WTC11 (cell line): Measurements from ENCODE around the gene NOL7. TPM values are rescaled to one million over a fixed set of nuclear protein-coding genes. Genes with fewer than 3 reads are reported as not detected.

Source experiments
- ATAC-seq: fragments of 200-7000 bp; cut with Tn5 transposase; 2 replicates; pipeline ENCODE4 v1.10.0; 2021; ENCODE audit warnings: mild to moderate bottlenecking, moderate library complexity
- CTCF ChIA-PET: fragments of 300-600 bp; sonication (Branson Sonifier 250); formaldehyde crosslinking; loops from one replicate; lab custom pipeline; 2021; ENCODE audit warnings: antibody characterized with exemption; lab: Charles Lee
- POLR2A ChIA-PET: fragments of 350-600 bp; sonication (Branson Sonifier 250); formaldehyde crosslinking; loops from one replicate; lab custom pipeline; 2021; ENCODE audit warnings: antibody characterized with exemption; lab: Charles Lee
- DNase-seq: peaks from one replicate; pipeline ENCODE4 v3.0.0; 2021; ENCODE audit warnings: low spot score
- H3K27ac Mint-ChIP-seq: 2 replicates; pipeline ENCODE4 v1.8.0; 2021; ENCODE audit warnings: mixed read lengths
- H3K27me3 Mint-ChIP-seq: 2 replicates; pipeline ENCODE4 v1.8.0; 2021; ENCODE audit warnings: low read depth, mild to moderate bottlenecking, moderate library complexity, mixed read lengths
- H3K36me3 Mint-ChIP-seq: 2 replicates; pipeline ENCODE4 v1.8.0; 2021; ENCODE audit warnings: mixed read lengths
- H3K4me1 Mint-ChIP-seq: 2 replicates; pipeline ENCODE4 v1.8.0; 2022; ENCODE audit warnings: mixed read lengths
- H3K4me3 Mint-ChIP-seq: 2 replicates; pipeline ENCODE4 v1.8.0; 2021; ENCODE audit warnings: mild to moderate bottlenecking, moderate library complexity, mixed read lengths
- H3K9me3 Mint-ChIP-seq: 2 replicates; pipeline ENCODE4 v1.8.0; 2021; ENCODE audit warnings: mixed read lengths
- AFF4 ChIP-seq: sonication (generic); formaldehyde crosslinking; IDR thresholded peaks from 2 replicates; pipeline ENCODE4 v1.8.1; 2023; ENCODE audit warnings: mild to moderate bottlenecking, missing genetic modification reagents, borderline replicate concordance
- AR ChIP-seq: fragments of 250-450 bp; sonication (Bioruptor Pico); IDR thresholded peaks from 2 replicates; pipeline ENCODE4 v1.9.0; 2021; ENCODE audit warnings: mild to moderate bottlenecking
- E2F4 ChIP-seq: sonication (generic); formaldehyde crosslinking; IDR thresholded peaks from 2 replicates; pipeline ENCODE4 v1.8.1; 2022; ENCODE audit warnings: low read depth, mild to moderate bottlenecking, moderate library complexity, missing genetic modification reagents, borderline replicate concordance
- ERG ChIP-seq: fragments of 250-450 bp; sonication (Bioruptor Pico); IDR thresholded peaks from 2 replicates; pipeline ENCODE4 v1.8.0; 2021; ENCODE audit warnings: mild to moderate bottlenecking
- FOXP4 ChIP-seq: sonication (generic); formaldehyde crosslinking; IDR thresholded peaks from 2 replicates; pipeline ENCODE4 v1.8.0; 2022; ENCODE audit warnings: mild to moderate bottlenecking, missing genetic modification reagents
- GABPB1 ChIP-seq: sonication (generic); formaldehyde crosslinking; IDR thresholded peaks from 2 replicates; pipeline ENCODE4 v1.8.1; 2023; ENCODE audit warnings: mild to moderate bottlenecking, missing genetic modification reagents
- HMGXB4 ChIP-seq: sonication (generic); formaldehyde crosslinking; IDR thresholded peaks from 2 replicates; pipeline ENCODE4 v1.8.1; 2023; ENCODE audit warnings: mild to moderate bottlenecking, moderate library complexity, missing genetic modification reagents
- IRF2 ChIP-seq: sonication (generic); formaldehyde crosslinking; IDR thresholded peaks from 2 replicates; pipeline ENCODE4 v1.8.0; 2022; ENCODE audit warnings: low read depth, missing genetic modification reagents, borderline replicate concordance
- NFE2L1 ChIP-seq: sonication (generic); formaldehyde crosslinking; IDR thresholded peaks from 2 replicates; pipeline ENCODE4 v1.8.1; 2023; ENCODE audit warnings: missing genetic modification reagents
- NR1H2 ChIP-seq: sonication (generic); formaldehyde crosslinking; IDR thresholded peaks from 2 replicates; pipeline ENCODE4 v1.9.0; 2021; ENCODE audit warnings: mild to moderate bottlenecking, moderate library complexity, missing genetic modification reagents
- OVOL2 ChIP-seq: fragments of 250-450 bp; sonication (Bioruptor Pico); IDR thresholded peaks from 2 replicates; pipeline ENCODE4 v1.9.0; 2021; ENCODE audit warnings: mild to moderate bottlenecking, borderline replicate concordance
- PRDM15 ChIP-seq: sonication (generic); formaldehyde crosslinking; IDR thresholded peaks from 2 replicates; pipeline ENCODE4 v1.8.0; 2022; ENCODE audit warnings: missing genetic modification reagents
- RORB ChIP-seq: fragments of 250-450 bp; sonication (Bioruptor Pico); IDR thresholded peaks from 2 replicates; pipeline ENCODE4 v1.9.0; 2021; ENCODE audit warnings: mild to moderate bottlenecking
- SP1 ChIP-seq: sonication (generic); formaldehyde crosslinking; conservative IDR thresholded peaks from 2 replicates; pipeline ENCODE4 v1.8.1; 2022; ENCODE audit warnings: missing genetic modification reagents
- TEAD1 ChIP-seq: sonication (generic); formaldehyde crosslinking; IDR thresholded peaks from 2 replicates; pipeline ENCODE4 v1.8.0; 2022; ENCODE audit warnings: mild to moderate bottlenecking, missing genetic modification reagents
- TEAD4 ChIP-seq: sonication (generic); formaldehyde crosslinking; IDR thresholded peaks from 2 replicates; pipeline ENCODE4 v1.8.0; 2022; ENCODE audit warnings: mild to moderate bottlenecking, missing genetic modification reagents
- TP53 ChIP-seq: sonication (generic); formaldehyde crosslinking; IDR thresholded peaks from 2 replicates; pipeline ENCODE4 v1.8.1; 2023; ENCODE audit warnings: mild to moderate bottlenecking, missing genetic modification reagents
- ZNF219 ChIP-seq: sonication (generic); formaldehyde crosslinking; IDR thresholded peaks from 2 replicates; pipeline ENCODE4 v1.8.0; 2023; ENCODE audit warnings: missing genetic modification reagents, mild to moderate bottlenecking, borderline replicate concordance
- total RNA-seq: library from RNA; stranded (reverse); gene quantifications from 3 replicates; pipeline ENCODE4 v1.2.3, GENCODE V29; 2021

The NOL7 gene
- total RNA-seq, 1 experiment from 2014 or later: 76.1 TPM

- ChIA-PET POLR2A (interaction anchor here (1.0 kb wide), 1 partner anchor 11 kb away, joined by 3 read pairs; no protein-coding TSS in a partner anchor), CTCF (interaction anchor here (1.0 kb wide), 1 partner anchor 25 kb away, joined by 3 read pairs; the partner anchor contains the start of gene NOL7)
- ATAC-seq (no peak), DNase-seq (no peak)
- no peak overlapping the region for H3K4me3 Mint-ChIP-seq
- H3K27me3 Mint-ChIP-seq: no peaks in the 10 kb centered on the region
- no peaks in the 10 kb centered on the region for H3K4me1 Mint-ChIP-seq
- no peak overlapping the region for H3K27ac Mint-ChIP-seq
- H3K9me3 Mint-ChIP-seq: no peaks in the 10 kb centered on the region
- H3K36me3 Mint-ChIP-seq: peaks cover 8% of the 10 kb centered on the region
- TF ChIP-seq FOXP4 (CRISPR knock-in tag): no peak
- TF ChIP-seq IRF2 (CRISPR knock-in tag): no peak
- TF ChIP-seq GABPB1 (CRISPR knock-in tag): no peak
- TF ChIP-seq HMGXB4 (CRISPR knock-in tag): no peak
- no peak for TF ChIP-seq ERG (CRISPR knock-in tag)
- no peak for TF ChIP-seq OVOL2 (CRISPR knock-in tag)
- no peak for TF ChIP-seq PRDM15 (CRISPR knock-in tag)
- TF ChIP-seq TEAD1: no peak
- no peak for TF ChIP-seq SP1 (CRISPR knock-in tag)
- no peak for TF ChIP-seq NR1H2 (CRISPR knock-in tag)
- no peak for TF ChIP-seq NFE2L1
- TF ChIP-seq ZNF219 (CRISPR knock-in tag): no peak
- TF ChIP-seq E2F4 (CRISPR knock-in tag): no peak
- TF ChIP-seq TEAD4 (CRISPR knock-in tag): no peak
- no peak for TF ChIP-seq AR (CRISPR knock-in tag)
- no peak for TF ChIP-seq TP53 (CRISPR knock-in tag)
- TF ChIP-seq AFF4: no peak
- no peak for TF ChIP-seq RORB
Measured at GRCh38 chr6:13590574-13591153, 24.5 kb upstream of the NOL7 start.
